Fibroblast of lung (primary cell): ENCODE results near the gene FNIP1.

Experiments
- EZH2 ChIP-seq: IDR thresholded peaks from 2 replicates; pipeline ENCODE4 v1.5.1; 2012; ENCODE audit warnings: low read length, control low read depth, mild to moderate bottlenecking; ENCODE audit errors: missing control alignments
- TF ChIP-seq, protein P1 (sequence below), 2 donors: IDR thresholded peaks in 1 of 2; conservative IDR thresholded peaks in 1 of 2; 1 replicate in 1 of 2; 2 replicates in 1 of 2; pipeline ENCODE4 v1.5.1; 2011 to 2012; ENCODE audit warnings: low read length in 2 of 2, control low read depth in 1 of 2, inconsistent platforms in 1 of 2, low read depth in 1 of 2, mild to moderate bottlenecking in 1 of 2

GRCh38 chr5:131630208-131630962, 166.4 kb downstream of the FNIP1 start:
- no peak for TF ChIP-seq EZH2
- TF ChIP-seq, protein P1, sequence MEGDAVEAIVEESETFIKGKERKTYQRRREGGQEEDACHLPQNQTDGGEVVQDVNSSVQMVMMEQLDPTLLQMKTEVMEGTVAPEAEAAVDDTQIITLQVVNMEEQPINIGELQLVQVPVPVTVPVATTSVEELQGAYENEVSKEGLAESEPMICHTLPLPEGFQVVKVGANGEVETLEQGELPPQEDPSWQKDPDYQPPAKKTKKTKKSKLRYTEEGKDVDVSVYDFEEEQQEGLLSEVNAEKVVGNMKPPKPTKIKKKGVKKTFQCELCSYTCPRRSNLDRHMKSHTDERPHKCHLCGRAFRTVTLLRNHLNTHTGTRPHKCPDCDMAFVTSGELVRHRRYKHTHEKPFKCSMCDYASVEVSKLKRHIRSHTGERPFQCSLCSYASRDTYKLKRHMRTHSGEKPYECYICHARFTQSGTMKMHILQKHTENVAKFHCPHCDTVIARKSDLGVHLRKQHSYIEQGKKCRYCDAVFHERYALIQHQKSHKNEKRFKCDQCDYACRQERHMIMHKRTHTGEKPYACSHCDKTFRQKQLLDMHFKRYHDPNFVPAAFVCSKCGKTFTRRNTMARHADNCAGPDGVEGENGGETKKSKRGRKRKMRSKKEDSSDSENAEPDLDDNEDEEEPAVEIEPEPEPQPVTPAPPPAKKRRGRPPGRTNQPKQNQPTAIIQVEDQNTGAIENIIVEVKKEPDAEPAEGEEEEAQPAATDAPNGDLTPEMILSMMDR (conservative IDR thresholded peaks at IDR 0.05 in 1 of 2, IDR thresholded peaks at IDR 0.05 in 1 of 2; ENCODE audit: low read depth in 1 of 2, low read length in 2 of 2) = no peak
